HEK293 (cell line): ENCODE results near the gene C10orf88.

Experiments
- CTCF ChIA-PET: fragments of 350-600 bp; formaldehyde crosslinking; extraction: SDS; loops from one replicate; lab custom pipeline; 2021; ENCODE audit warnings: antibody characterized with exemption; lab: Yijun Ruan, JAX
- POLR2A ChIA-PET: fragments of 300-600 bp; formaldehyde crosslinking; extraction: SDS; loops from one replicate; lab custom pipeline; 2020; ENCODE audit warnings: antibody characterized with exemption, inconsistent platforms; lab: Yijun Ruan, JAX
- H3K27ac ChIP-seq: fragments of 200-500 bp; sonication (Bioruptor generic); 2 replicates; pipeline ENCODE4 v1.5.1; 2014; ENCODE audit warnings: low read depth, low read length, control low read depth, inconsistent platforms; ENCODE audit errors: extremely low read depth
- H3K36me3 ChIP-seq, 2 experiments: fragments of 200-500 bp in 1 of 2; sonication (Bioruptor generic) in 1 of 2; 1 replicate in 1 of 2; 2 replicates in 1 of 2; pipeline ENCODE4 v1.5.1; 2014 to 2017; ENCODE audit warnings: inconsistent platforms in 2 of 2, low read length in 2 of 2; ENCODE audit not compliant: control insufficient read depth in 2 of 2, insufficient read depth in 1 of 2
- H3K4me1 ChIP-seq: fragments of 200-500 bp; sonication (Bioruptor generic); 2 replicates; pipeline ENCODE4 v1.5.1; 2014; ENCODE audit warnings: mild to moderate bottlenecking, low read length, inconsistent platforms; ENCODE audit not compliant: control insufficient read depth, insufficient read depth
- H3K4me3 ChIP-seq: 2 replicates; pipeline ENCODE4 v1.5.1; 2011; ENCODE audit warnings: low read depth, mild to moderate bottlenecking, control low read depth, low read length, moderate library complexity
- H3K9me3 ChIP-seq: fragments of 200-500 bp; sonication (Bioruptor generic); 2 replicates; pipeline ENCODE4 v1.5.1; 2014; ENCODE audit warnings: low read depth, low read length, inconsistent platforms; ENCODE audit not compliant: control insufficient read depth, insufficient read depth
- HOXD13 ChIP-seq: sonication (generic); formaldehyde crosslinking; IDR thresholded peaks from 2 replicates; pipeline ENCODE4 v1.8.0; 2022; ENCODE audit warnings: missing genetic modification reagents, borderline replicate concordance
- ZFHX2 ChIP-seq: fragments of 450-650 bp; formaldehyde crosslinking; conservative IDR thresholded peaks from 2 replicates; pipeline ENCODE4 v1.5.1; 2016; ENCODE audit warnings: missing biosample characterization, missing genetic modification characterization
- ZFP69B ChIP-seq: fragments of 450-650 bp; formaldehyde crosslinking; IDR thresholded peaks from 2 replicates; pipeline ENCODE4 v1.5.1; 2016; ENCODE audit warnings: missing biosample characterization, missing genetic modification characterization
- ZNF23 ChIP-seq: fragments of 450-650 bp; formaldehyde crosslinking; IDR thresholded peaks from 2 replicates; pipeline ENCODE4 v1.5.1; 2016; ENCODE audit warnings: missing biosample characterization, missing genetic modification characterization, borderline replicate concordance
- ZNF549 ChIP-seq: fragments of 450-650 bp; IDR thresholded peaks from 2 replicates; pipeline ENCODE4 v1.5.1; 2018; ENCODE audit warnings: missing biosample characterization, missing genetic modification characterization, mild to moderate bottlenecking, inconsistent platforms, moderate library complexity
- ZNF596 ChIP-seq: fragments of 450-650 bp; IDR thresholded peaks from 2 replicates; pipeline ENCODE4 v1.5.0; 2018; ENCODE audit warnings: missing biosample characterization, mild to moderate bottlenecking, missing genetic modification characterization, moderate library complexity
- ZNF623 ChIP-seq: fragments of 450-650 bp; formaldehyde crosslinking; IDR thresholded peaks from 2 replicates; pipeline ENCODE4 v1.5.1; 2016; ENCODE audit warnings: missing biosample characterization, missing genetic modification characterization
- ZNF707 ChIP-seq: fragments of 450-650 bp; formaldehyde crosslinking; IDR thresholded peaks from 2 replicates; pipeline ENCODE4 v1.5.1; 2016; ENCODE audit warnings: missing biosample characterization, missing genetic modification characterization
- ZNF768 ChIP-seq: fragments of 450-650 bp; formaldehyde crosslinking; IDR thresholded peaks from 2 replicates; pipeline ENCODE4 v1.5.1; 2018; ENCODE audit warnings: missing biosample characterization, mild to moderate bottlenecking, missing genetic modification characterization
- TF ChIP-seq, protein P1 (sequence below): fragments of 450-650 bp; formaldehyde crosslinking; IDR thresholded peaks from 2 replicates; pipeline ENCODE4 v1.5.1; 2017; ENCODE audit warnings: missing biosample characterization, missing genetic modification characterization
- TF ChIP-seq, protein P2 (sequence below): fragments of 450-650 bp; formaldehyde crosslinking; IDR thresholded peaks from 2 replicates; pipeline ENCODE4; 2016; ENCODE audit warnings: missing biosample characterization, missing genetic modification characterization
- TF ChIP-seq, protein P3 (sequence below): fragments of 450-650 bp; formaldehyde crosslinking; IDR thresholded peaks from 2 replicates; pipeline ENCODE4 v1.5.1; 2016; ENCODE audit warnings: missing biosample characterization, missing genetic modification characterization
- TF ChIP-seq, protein P4 (sequence below): fragments of 450-650 bp; formaldehyde crosslinking; IDR thresholded peaks from 2 replicates; pipeline ENCODE4 v1.5.1; 2016; ENCODE audit warnings: missing biosample characterization, missing genetic modification characterization
- TF ChIP-seq, protein P5 (sequence below): fragments of 450-650 bp; formaldehyde crosslinking; IDR thresholded peaks from 2 replicates; pipeline ENCODE4 v1.5.1; 2016; ENCODE audit warnings: missing biosample characterization, missing genetic modification characterization
- TF ChIP-seq, protein P6 (sequence below): fragments of 450-650 bp; formaldehyde crosslinking; IDR thresholded peaks from 2 replicates; pipeline ENCODE4 v1.5.0; 2017; ENCODE audit warnings: missing biosample characterization, missing genetic modification characterization, borderline replicate concordance
- TF ChIP-seq, protein P7 (sequence below): fragments of 450-650 bp; formaldehyde crosslinking; IDR thresholded peaks from 2 replicates; pipeline ENCODE4 v1.5.1; 2017; ENCODE audit warnings: missing biosample characterization, missing genetic modification characterization
- TF ChIP-seq, protein P8 (sequence below): fragments of 450-650 bp; formaldehyde crosslinking; IDR thresholded peaks from 2 replicates; pipeline ENCODE4 v1.5.1; 2016; ENCODE audit warnings: missing biosample characterization, missing genetic modification characterization

C10orf88 gene

DNA sequence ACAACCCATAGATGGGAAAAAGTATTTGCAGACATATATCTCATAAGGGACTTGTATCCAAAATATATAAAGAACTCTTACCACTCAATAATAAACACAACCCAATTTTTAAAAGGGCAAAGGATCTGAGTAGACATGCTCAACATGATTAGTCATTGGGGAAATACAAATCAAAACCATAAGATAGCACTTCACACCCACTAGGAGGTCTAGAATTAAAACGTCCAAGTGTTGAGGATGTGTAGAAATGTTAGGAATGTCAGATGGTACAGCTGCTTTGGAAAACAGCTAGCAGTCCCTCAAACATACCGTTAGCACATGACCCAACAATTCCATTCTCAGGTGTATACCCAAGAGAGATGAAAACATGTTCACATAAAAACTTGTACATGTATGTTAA is 34.5 kb upstream of the C10orf88 start (continued):
- TF ChIP-seq, protein P1, sequence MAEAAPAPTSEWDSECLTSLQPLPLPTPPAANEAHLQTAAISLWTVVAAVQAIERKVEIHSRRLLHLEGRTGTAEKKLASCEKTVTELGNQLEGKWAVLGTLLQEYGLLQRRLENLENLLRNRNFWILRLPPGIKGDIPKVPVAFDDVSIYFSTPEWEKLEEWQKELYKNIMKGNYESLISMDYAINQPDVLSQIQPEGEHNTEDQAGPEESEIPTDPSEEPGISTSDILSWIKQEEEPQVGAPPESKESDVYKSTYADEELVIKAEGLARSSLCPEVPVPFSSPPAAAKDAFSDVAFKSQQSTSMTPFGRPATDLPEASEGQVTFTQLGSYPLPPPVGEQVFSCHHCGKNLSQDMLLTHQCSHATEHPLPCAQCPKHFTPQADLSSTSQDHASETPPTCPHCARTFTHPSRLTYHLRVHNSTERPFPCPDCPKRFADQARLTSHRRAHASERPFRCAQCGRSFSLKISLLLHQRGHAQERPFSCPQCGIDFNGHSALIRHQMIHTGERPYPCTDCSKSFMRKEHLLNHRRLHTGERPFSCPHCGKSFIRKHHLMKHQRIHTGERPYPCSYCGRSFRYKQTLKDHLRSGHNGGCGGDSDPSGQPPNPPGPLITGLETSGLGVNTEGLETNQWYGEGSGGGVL (tag by site-specific recombination): no peak
- TF ChIP-seq ZFP69B (tag by site-specific recombination): no peak
- TF ChIP-seq, protein P2, sequence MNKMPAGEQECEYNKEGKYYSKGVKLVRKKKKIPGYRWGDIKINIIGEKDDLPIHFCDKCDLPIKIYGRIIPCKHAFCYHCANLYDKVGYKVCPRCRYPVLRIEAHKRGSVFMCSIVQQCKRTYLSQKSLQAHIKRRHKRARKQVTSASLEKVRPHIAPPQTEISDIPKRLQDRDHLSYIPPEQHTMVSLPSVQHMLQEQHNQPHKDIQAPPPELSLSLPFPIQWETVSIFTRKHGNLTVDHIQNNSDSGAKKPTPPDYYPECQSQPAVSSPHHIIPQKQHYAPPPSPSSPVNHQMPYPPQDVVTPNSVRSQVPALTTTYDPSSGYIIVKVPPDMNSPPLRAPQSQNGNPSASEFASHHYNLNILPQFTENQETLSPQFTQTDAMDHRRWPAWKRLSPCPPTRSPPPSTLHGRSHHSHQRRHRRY: no peak
- TF ChIP-seq, all 188 proteins: peak for 0

DNA sequence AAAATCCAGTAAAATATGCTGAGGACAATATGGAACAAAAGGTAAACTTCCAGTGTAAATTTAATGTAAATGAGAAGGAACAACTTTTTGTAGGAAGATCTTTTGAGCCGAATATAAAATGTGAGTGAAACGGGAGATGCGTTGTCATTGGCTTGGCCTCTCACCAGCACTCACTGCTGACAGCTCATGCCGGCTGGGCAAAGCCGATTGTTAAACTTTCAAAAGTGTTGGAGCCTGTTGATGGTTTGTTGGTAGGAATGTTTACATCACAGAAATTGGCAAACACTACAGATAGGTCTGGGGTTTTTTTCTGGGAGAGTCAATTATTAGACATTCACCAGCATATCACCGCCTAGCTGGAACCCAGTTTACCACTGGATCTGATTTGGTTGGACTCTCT is 32.3 kb upstream of the C10orf88 start:
- ChIA-PET POLR2A (no interaction called here), CTCF (interaction anchor here (0.7 kb wide), 1 partner anchor 263 kb away, joined by 3 read pairs; no protein-coding TSS in a partner anchor)
- TF ChIP-seq, protein P3, sequence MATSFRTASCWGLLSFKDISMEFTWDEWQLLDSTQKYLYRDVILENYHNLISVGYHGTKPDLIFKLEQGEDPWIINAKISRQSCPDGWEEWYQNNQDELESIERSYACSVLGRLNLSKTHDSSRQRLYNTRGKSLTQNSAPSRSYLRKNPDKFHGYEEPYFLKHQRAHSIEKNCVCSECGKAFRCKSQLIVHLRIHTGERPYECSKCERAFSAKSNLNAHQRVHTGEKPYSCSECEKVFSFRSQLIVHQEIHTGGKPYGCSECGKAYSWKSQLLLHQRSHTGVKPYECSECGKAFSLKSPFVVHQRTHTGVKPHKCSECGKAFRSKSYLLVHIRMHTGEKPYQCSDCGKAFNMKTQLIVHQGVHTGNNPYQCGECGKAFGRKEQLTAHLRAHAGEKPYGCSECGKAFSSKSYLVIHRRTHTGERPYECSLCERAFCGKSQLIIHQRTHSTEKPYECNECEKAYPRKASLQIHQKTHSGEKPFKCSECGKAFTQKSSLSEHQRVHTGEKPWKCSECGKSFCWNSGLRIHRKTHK (tag by site-specific recombination): no peak
- TF ChIP-seq ZNF596 (tag by site-specific recombination) (no peak), ZNF549 (no peak), ZNF623 (tag by site-specific recombination) (no peak), ZFHX2 (tag by site-specific recombination) (no peak), ZNF23 (tag by site-specific recombination) (no peak), ZNF707 (tag by site-specific recombination) (no peak), ZNF768 (tag by site-specific recombination) (no peak), HOXD13 (no peak)
- TF ChIP-seq, protein P4, sequence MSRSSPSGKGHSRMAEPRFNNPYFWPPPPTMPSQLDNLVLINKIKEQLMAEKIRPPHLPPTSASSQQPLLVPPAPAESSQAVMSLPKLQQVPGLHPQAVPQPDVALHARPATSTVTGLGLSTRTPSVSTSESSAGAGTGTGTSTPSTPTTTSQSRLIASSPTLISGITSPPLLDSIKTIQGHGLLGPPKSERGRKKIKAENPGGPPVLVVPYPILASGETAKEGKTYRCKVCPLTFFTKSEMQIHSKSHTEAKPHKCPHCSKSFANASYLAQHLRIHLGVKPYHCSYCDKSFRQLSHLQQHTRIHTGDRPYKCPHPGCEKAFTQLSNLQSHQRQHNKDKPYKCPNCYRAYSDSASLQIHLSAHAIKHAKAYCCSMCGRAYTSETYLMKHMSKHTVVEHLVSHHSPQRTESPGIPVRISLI (tag by site-specific recombination): no peak
- TF ChIP-seq, protein P5, sequence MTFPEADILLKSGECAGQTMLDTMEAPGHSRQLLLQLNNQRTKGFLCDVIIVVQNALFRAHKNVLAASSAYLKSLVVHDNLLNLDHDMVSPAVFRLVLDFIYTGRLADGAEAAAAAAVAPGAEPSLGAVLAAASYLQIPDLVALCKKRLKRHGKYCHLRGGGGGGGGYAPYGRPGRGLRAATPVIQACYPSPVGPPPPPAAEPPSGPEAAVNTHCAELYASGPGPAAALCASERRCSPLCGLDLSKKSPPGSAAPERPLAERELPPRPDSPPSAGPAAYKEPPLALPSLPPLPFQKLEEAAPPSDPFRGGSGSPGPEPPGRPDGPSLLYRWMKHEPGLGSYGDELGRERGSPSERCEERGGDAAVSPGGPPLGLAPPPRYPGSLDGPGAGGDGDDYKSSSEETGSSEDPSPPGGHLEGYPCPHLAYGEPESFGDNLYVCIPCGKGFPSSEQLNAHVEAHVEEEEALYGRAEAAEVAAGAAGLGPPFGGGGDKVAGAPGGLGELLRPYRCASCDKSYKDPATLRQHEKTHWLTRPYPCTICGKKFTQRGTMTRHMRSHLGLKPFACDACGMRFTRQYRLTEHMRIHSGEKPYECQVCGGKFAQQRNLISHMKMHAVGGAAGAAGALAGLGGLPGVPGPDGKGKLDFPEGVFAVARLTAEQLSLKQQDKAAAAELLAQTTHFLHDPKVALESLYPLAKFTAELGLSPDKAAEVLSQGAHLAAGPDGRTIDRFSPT (tag by site-specific recombination): no peak
- TF ChIP-seq, protein P6, sequence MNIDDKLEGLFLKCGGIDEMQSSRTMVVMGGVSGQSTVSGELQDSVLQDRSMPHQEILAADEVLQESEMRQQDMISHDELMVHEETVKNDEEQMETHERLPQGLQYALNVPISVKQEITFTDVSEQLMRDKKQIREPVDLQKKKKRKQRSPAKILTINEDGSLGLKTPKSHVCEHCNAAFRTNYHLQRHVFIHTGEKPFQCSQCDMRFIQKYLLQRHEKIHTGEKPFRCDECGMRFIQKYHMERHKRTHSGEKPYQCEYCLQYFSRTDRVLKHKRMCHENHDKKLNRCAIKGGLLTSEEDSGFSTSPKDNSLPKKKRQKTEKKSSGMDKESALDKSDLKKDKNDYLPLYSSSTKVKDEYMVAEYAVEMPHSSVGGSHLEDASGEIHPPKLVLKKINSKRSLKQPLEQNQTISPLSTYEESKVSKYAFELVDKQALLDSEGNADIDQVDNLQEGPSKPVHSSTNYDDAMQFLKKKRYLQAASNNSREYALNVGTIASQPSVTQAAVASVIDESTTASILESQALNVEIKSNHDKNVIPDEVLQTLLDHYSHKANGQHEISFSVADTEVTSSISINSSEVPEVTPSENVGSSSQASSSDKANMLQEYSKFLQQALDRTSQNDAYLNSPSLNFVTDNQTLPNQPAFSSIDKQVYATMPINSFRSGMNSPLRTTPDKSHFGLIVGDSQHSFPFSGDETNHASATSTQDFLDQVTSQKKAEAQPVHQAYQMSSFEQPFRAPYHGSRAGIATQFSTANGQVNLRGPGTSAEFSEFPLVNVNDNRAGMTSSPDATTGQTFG: no peak
- TF ChIP-seq, protein P7, sequence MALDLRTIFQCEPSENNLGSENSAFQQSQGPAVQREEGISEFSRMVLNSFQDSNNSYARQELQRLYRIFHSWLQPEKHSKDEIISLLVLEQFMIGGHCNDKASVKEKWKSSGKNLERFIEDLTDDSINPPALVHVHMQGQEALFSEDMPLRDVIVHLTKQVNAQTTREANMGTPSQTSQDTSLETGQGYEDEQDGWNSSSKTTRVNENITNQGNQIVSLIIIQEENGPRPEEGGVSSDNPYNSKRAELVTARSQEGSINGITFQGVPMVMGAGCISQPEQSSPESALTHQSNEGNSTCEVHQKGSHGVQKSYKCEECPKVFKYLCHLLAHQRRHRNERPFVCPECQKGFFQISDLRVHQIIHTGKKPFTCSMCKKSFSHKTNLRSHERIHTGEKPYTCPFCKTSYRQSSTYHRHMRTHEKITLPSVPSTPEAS (tag by site-specific recombination): no peak
- TF ChIP-seq, protein P8, sequence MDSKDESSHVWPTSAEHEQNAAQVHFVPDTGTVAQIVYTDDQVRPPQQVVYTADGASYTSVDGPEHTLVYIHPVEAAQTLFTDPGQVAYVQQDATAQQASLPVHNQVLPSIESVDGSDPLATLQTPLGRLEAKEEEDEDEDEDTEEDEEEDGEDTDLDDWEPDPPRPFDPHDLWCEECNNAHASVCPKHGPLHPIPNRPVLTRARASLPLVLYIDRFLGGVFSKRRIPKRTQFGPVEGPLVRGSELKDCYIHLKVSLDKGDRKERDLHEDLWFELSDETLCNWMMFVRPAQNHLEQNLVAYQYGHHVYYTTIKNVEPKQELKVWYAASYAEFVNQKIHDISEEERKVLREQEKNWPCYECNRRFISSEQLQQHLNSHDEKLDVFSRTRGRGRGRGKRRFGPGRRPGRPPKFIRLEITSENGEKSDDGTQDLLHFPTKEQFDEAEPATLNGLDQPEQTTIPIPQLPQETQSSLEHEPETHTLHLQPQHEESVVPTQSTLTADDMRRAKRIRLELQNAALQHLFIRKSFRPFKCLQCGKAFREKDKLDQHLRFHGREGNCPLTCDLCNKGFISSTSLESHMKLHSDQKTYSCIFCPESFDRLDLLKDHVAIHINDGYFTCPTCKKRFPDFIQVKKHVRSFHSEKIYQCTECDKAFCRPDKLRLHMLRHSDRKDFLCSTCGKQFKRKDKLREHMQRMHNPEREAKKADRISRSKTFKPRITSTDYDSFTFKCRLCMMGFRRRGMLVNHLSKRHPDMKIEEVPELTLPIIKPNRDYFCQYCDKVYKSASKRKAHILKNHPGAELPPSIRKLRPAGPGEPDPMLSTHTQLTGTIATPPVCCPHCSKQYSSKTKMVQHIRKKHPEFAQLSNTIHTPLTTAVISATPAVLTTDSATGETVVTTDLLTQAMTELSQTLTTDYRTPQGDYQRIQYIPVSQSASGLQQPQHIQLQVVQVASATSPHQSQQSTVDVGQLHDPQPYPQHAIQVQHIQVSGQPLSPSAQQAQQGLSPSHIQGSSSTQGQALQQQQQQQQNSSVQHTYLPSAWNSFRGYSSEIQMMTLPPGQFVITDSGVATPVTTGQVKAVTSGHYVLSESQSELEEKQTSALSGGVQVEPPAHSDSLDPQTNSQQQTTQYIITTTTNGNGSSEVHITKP (tag by site-specific recombination): no peak
- H3K4me3 ChIP-seq: no peak overlapping the region
- H3K36me3 ChIP-seq: peaks cover 4 to 38% of the 10 kb centered on the region in 2 experiments
- H3K27ac ChIP-seq: no peak overlapping the region
- H3K9me3 ChIP-seq: no peaks in the 10 kb centered on the region
- H3K4me1 ChIP-seq: no peaks in the 10 kb centered on the region
